Mesendoderm (in vitro differentiated cells): ENCODE data around the gene PAH.
A peak's percentile ranks its signal among the peaks of the same experiment; 100 is the strongest.

ENCODE experiments used
- DNase-seq: peaks from one replicate; pipeline ENCODE4 v3.0.0; 2013
- H2AK5ac ChIP-seq: 2 replicates; pipeline ENCODE4 v1.6.1; 2013; ENCODE audit warnings: low read length, inconsistent platforms
- H2BK120ac ChIP-seq: 2 replicates; pipeline ENCODE4 v1.6.1; 2013; ENCODE audit warnings: low read depth, mild to moderate bottlenecking, low read length, moderate library complexity, mixed read lengths
- H2BK15ac ChIP-seq: replicated peaks from 2 replicates; pipeline ENCODE4 v1.6.1; 2013; ENCODE audit warnings: low read depth, mild to moderate bottlenecking, moderate library complexity
- H2BK5ac ChIP-seq: 2 replicates; pipeline ENCODE4 v1.6.1; 2013; ENCODE audit warnings: low read length, inconsistent platforms
- H3K18ac ChIP-seq: 2 replicates; pipeline ENCODE4 v1.6.1; 2013; ENCODE audit warnings: mild to moderate bottlenecking, low read length, mixed read lengths
- H3K23ac ChIP-seq: one replicate; pipeline ENCODE4 v1.6.1; 2013; ENCODE audit warnings: low read length
- H3K27ac ChIP-seq: 2 replicates; pipeline ENCODE4 v1.5.1; 2013; ENCODE audit warnings: low read depth, mild to moderate bottlenecking, inconsistent platforms, low read length, moderate library complexity
- H3K27me3 ChIP-seq: 2 replicates; pipeline ENCODE4 v1.6.1; 2013; ENCODE audit warnings: low read length, control low read depth, mild to moderate bottlenecking, inconsistent platforms; ENCODE audit not compliant: insufficient read depth, poor library complexity
- H3K36me3 ChIP-seq: 2 replicates; pipeline ENCODE4 v1.6.1; 2013; ENCODE audit warnings: low read length, inconsistent platforms; ENCODE audit not compliant: control insufficient read depth, insufficient read depth
- H3K4ac ChIP-seq: one replicate; pipeline ENCODE4 v1.6.1; 2013; ENCODE audit warnings: low read depth, mild to moderate bottlenecking, low read length, moderate library complexity
- H3K4me1 ChIP-seq: 2 replicates; pipeline ENCODE4 v1.6.1; 2013; ENCODE audit warnings: low read depth, low read length, inconsistent platforms; ENCODE audit not compliant: control insufficient read depth
- H3K4me2 ChIP-seq: 2 replicates; pipeline ENCODE4 v1.6.1; 2013; ENCODE audit warnings: low read length
- H3K4me3 ChIP-seq: 2 replicates; pipeline ENCODE4 v1.5.1; 2013; ENCODE audit warnings: mild to moderate bottlenecking, low read length
- H3K56ac ChIP-seq: one replicate; pipeline ENCODE4 v1.6.1; 2013; ENCODE audit warnings: low read length
- H3K79me1 ChIP-seq: 2 replicates; pipeline ENCODE4 v1.6.1; 2013; ENCODE audit warnings: low read length, inconsistent platforms
- H3K79me2 ChIP-seq: 2 replicates; pipeline ENCODE4 v1.6.1; 2013; ENCODE audit warnings: mild to moderate bottlenecking, low read length; ENCODE audit not compliant: control insufficient read depth, insufficient read depth
- H3K9ac ChIP-seq: 2 replicates; pipeline ENCODE4 v1.6.1; 2013; ENCODE audit warnings: low read length, inconsistent platforms
- H4K5ac ChIP-seq: one replicate; pipeline ENCODE4 v1.6.1; 2013; ENCODE audit warnings: low read length
- H4K8ac ChIP-seq: one replicate; pipeline ENCODE4 v1.6.1; 2013; ENCODE audit warnings: low read depth, mild to moderate bottlenecking, control low read depth, low read length, moderate library complexity
- whole genome bisulfite sequencing: extraction: QIAGEN DNeasy Blood & Tissue Kit; methylation state at CpG from one replicate; pipeline ENCODE4 v1.1.7; 2013; ENCODE audit warnings: low lambda C conversion rate, missing lambda C conversion rate; ENCODE audit not compliant: insufficient coverage; ENCODE audit errors: extremely low coverage; 5-methylcytosine and 5-hydroxymethylcytosine counted together

The PAH gene

GRCh38 chr12:102811110-102811737 is 105.8 kb downstream of the PAH start:
- Histone ChIP-seq H4K8ac (no peak overlapping the region), H3K36me3 (no peaks in the 10 kb centered on the region), H3K79me2 (no peaks in the 10 kb centered on the region), H3K9ac (no peak overlapping the region), H4K5ac (no peak overlapping the region), H3K23ac (no peak overlapping the region), H3K79me1 (no peaks in the 10 kb centered on the region), H3K18ac (no peak overlapping the region), H3K27me3 (no peaks in the 10 kb centered on the region), H3K56ac (no peak overlapping the region), H2BK15ac (no peak overlapping the region), H3K4me3 (no peak overlapping the region), H3K27ac (no peak overlapping the region), H2BK5ac (no peak overlapping the region), H3K4me1 (no peaks in the 10 kb centered on the region), H2AK5ac (no peak overlapping the region), H3K4me2 (no peak overlapping the region), H3K4ac (no peak overlapping the region), H2BK120ac (no peak overlapping the region)
- DNase-seq, result peak; percentile 56
- WGBS, result no CpG with 5 or more reads among the region's 6 CpGs

GRCh38 chr12:102808412-102808811 is 108.6 kb downstream of the PAH start:
- Histone ChIP-seq H3K36me3 (no peaks in the 10 kb centered on the region), H3K4me3 (no peak overlapping the region), H3K4ac (no peak overlapping the region), H3K79me1 (no peaks in the 10 kb centered on the region), H2AK5ac (no peak overlapping the region), H2BK120ac (no peak overlapping the region), H2BK15ac (no peak overlapping the region), H3K4me1 (no peaks in the 10 kb centered on the region), H3K27ac (no peak overlapping the region), H3K27me3 (no peaks in the 10 kb centered on the region), H3K23ac (no peak overlapping the region), H4K8ac (no peak overlapping the region), H4K5ac (no peak overlapping the region), H3K56ac (no peak overlapping the region), H3K9ac (no peak overlapping the region), H3K18ac (no peak overlapping the region), H2BK5ac (no peak overlapping the region), H3K4me2 (no peak overlapping the region), H3K79me2 (no peaks in the 10 kb centered on the region)
- no CpG with 5 or more reads among the region's 3 CpGs for WGBS
- no peak for DNase-seq

DNA sequence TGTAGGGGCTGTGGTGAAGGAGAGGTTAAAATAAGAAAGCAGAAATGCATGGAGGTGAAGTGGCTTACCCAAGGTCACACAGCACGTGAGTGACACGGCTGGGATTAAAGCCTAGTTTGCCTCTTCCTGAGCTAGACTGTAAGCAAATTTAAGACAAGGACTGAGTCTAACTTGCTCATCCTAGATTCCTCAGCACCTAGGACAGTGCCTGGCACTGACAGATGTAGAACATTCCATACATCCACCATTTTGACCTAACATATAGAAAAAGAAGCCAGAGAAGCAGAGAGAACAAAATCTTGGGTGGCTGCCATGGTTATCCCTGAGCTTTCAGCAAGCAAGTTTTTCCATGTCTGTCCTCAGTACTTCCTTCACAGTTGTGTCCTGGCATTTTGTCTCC is 110.5 kb downstream of the PAH start:
- H3K4me3 ChIP-seq, result no peak overlapping the region
- no peak overlapping the region for H2AK5ac ChIP-seq
- H3K9ac ChIP-seq, result no peak overlapping the region
- H3K36me3 ChIP-seq, result no peaks in the 10 kb centered on the region
- no CpG with 5 or more reads among the region's 2 CpGs for WGBS
- no peak overlapping the region for H2BK5ac ChIP-seq
- no peak overlapping the region for H3K18ac ChIP-seq
- no peaks in the 10 kb centered on the region for H3K27me3 ChIP-seq
- H4K8ac ChIP-seq, result no peak overlapping the region
- no peak overlapping the region for H3K27ac ChIP-seq
- H2BK120ac ChIP-seq, result no peak overlapping the region
- H3K4me1 ChIP-seq, result no peaks in the 10 kb centered on the region
- H2BK15ac ChIP-seq, result no peak overlapping the region
- peak; percentile 23 for DNase-seq
- H3K56ac ChIP-seq, result no peak overlapping the region
- no peak overlapping the region for H3K4me2 ChIP-seq
- H4K5ac ChIP-seq, result no peak overlapping the region
- H3K79me1 ChIP-seq, result no peaks in the 10 kb centered on the region
- no peak overlapping the region for H3K23ac ChIP-seq
- H3K4ac ChIP-seq, result no peak overlapping the region
- H3K79me2 ChIP-seq, result no peaks in the 10 kb centered on the region

- Histone ChIP-seq H3K4me3 (no peak overlapping the region), H3K27ac (no peak overlapping the region), H3K4me2 (no peak overlapping the region), H2BK5ac (no peak overlapping the region), H2BK15ac (no peak overlapping the region), H3K36me3 (no peaks in the 10 kb centered on the region), H3K4ac (no peak overlapping the region), H3K9ac (no peak overlapping the region), H3K79me1 (no peaks in the 10 kb centered on the region), H3K23ac (no peak overlapping the region), H2BK120ac (no peak overlapping the region), H3K27me3 (no peaks in the 10 kb centered on the region), H3K18ac (no peak overlapping the region), H3K4me1 (no peaks in the 10 kb centered on the region), H4K5ac (no peak overlapping the region), H3K56ac (no peak overlapping the region), H2AK5ac (no peak overlapping the region), H3K79me2 (no peaks in the 10 kb centered on the region), H4K8ac (no peak overlapping the region)
- no CpG with 5 or more reads among the region's 3 CpGs for WGBS
- DNase-seq, result peak; percentile 9
These were observed 110.9 kb downstream of the PAH start for GRCh38 chr12:102806110-102806509.

DNA sequence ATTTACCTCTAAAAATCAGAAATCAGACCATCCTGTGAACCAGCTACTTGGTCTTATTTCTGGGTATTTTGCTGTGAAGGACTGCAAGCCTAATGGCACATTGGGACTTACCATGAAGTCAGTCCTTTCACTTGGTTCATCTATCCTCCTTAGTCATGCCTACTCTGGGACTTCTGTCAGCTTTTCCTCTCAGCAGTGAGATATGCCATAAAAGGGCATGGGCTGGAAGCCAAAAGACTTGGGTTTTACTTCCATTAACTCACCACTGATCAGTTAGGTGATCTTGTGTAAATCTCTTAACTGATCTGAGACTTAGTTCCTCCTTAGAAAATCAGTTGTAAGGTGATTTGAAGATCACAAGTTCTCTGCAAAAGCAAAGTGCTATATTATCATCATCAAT is 116.5 kb downstream of the PAH start:
- Histone ChIP-seq H4K8ac (no peak overlapping the region), H3K56ac (no peak overlapping the region), H3K27me3 (no peaks in the 10 kb centered on the region), H3K36me3 (no peaks in the 10 kb centered on the region), H3K27ac (no peak overlapping the region), H3K4ac (no peak overlapping the region), H3K79me2 (no peaks in the 10 kb centered on the region), H3K23ac (no peak overlapping the region), H3K4me2 (no peak overlapping the region), H3K4me3 (no peak overlapping the region), H2BK5ac (no peak overlapping the region), H3K9ac (no peak overlapping the region), H3K18ac (no peak overlapping the region), H2BK120ac (no peak overlapping the region), H2BK15ac (no peak overlapping the region), H4K5ac (no peak overlapping the region), H3K79me1 (no peaks in the 10 kb centered on the region), H3K4me1 (no peaks in the 10 kb centered on the region), H2AK5ac (no peak overlapping the region)
- no peak for DNase-seq

GRCh38 chr12:102799229-102799628 is 117.8 kb downstream of the PAH start:
- Histone ChIP-seq H4K5ac (no peak overlapping the region), H2BK5ac (no peak overlapping the region), H2BK15ac (no peak overlapping the region)

More at GRCh38 chr12:102799229-102799628, 117.8 kb downstream of the PAH start:
- H3K18ac ChIP-seq, result no peak overlapping the region
- no peak for DNase-seq
- H3K79me1 ChIP-seq, result no peaks in the 10 kb centered on the region
- H3K4me2 ChIP-seq, result no peak overlapping the region
- no peak overlapping the region for H2BK120ac ChIP-seq
- no peaks in the 10 kb centered on the region for H3K4me1 ChIP-seq
- H3K56ac ChIP-seq, result no peak overlapping the region
- no peak overlapping the region for H3K27ac ChIP-seq
- no peak overlapping the region for H3K4ac ChIP-seq
- H3K23ac ChIP-seq, result no peak overlapping the region
- H2AK5ac ChIP-seq, result no peak overlapping the region
- H3K9ac ChIP-seq, result no peak overlapping the region
- H3K79me2 ChIP-seq, result no peaks in the 10 kb centered on the region
- H3K27me3 ChIP-seq, result no peaks in the 10 kb centered on the region
- H3K4me3 ChIP-seq, result no peak overlapping the region
- no peaks in the 10 kb centered on the region for H3K36me3 ChIP-seq
- H4K8ac ChIP-seq, result no peak overlapping the region
- no CpG with 5 or more reads among the region's 9 CpGs for WGBS
